HuH-7.5 (cell line): Measurements from ENCODE around the gene MED19.
"Not testable (repeated sequence)": the region's sequence is repeated elsewhere in the genome, so short reads cannot be mapped to it uniquely, and the experiment has no call there.

Experiments
- DNase-seq: peaks from one replicate; pipeline ENCODE4 v3.0.0; 2011; ENCODE audit warnings: low spot score

The MED19 gene

GRCh38 chr11:57704932-57705331, 7.1 kb downstream of the MED19 start:
- DNase-seq, result no peak

- no peak for DNase-seq
Measured at GRCh38 chr11:57703341-57703740, 8.7 kb downstream of the MED19 start.

DNA sequence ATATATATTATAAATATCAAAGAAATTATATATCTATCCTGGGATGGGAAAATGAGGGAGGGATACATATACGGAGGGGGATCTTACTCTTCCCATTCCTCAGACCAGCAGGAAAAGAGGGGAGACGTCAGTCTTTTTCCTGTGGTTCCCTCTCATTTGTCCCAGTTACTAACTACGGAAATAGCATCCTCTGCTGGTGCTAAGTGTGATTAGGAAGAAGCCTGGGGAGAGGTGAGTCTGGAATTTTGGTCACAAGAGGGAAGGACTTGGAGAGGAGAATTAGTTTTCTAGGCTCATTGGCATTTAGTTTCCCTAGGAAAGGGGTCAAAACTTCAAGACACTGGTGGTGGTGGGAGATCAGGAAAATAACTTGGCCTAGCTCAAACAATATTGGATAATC, 11.6 kb downstream of the MED19 start:
- DNase-seq, result no peak

DNA sequence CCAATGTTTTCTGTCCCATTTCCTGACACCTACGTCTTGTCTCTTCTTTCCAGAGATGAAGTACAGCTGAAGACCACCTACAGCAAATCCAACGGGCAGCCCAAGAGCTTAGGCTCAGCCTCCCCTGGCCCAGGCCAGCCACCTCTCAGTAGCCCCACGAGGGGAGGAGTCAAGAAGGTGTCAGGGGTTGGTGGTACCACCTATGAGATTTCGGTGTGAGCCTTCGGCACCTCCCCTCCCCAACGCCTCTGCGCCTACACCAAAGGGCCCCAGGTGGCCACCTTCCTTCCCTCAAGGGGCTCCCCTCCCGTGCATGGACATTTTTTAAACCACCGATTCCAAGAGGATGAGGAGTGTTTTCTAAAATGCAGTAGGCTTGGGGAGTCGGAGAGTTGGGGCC, 12.2 kb downstream of the MED19 start:
- DNase-seq, result no peak

DNA sequence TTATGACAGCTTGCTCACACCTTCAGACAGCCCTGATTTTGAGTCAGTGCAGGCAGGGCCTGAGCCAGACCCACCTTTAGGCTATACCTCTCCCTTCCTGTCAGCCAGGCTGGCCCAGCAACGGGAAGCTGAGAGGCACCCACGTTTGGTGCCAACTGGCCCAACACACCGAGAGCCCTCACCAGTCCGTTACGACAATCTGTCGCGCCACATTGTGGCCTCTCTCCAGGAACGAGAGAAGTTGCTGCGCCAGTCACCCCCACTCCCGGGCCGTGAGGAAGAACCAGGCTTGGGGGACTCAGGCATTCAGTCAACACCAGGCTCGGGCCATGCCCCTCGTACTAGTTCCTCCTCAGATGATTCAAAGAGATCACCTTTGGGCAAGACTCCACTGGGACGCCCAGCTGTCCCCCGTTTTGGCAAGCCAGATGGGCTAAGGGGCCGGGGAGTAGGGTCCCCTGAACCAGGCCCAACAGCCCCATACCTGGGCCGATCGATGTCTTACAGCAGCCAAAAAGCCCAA, 13.1 kb downstream of the MED19 start:
- DNase-seq, result no peak

DNA sequence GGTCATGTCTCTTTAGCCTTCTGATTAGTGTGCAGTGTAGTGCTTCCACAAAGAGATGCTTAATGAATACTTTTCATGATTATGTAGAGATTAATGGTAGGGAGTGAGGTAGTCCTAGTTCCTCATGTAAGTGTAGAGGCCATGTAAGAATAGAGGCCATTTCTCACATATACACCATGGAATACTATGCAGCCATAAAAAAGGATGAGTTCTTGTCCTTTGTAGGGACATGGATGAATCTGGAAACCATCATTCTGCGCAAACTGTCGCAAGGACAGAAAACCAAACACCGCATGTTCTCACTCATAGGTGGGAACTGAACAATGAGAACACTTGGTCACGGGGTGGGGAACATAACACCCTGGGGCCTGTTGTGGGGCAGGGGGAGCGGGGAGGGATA, 21.5 kb downstream of the MED19 start:
- DNase-seq, result not testable (repeated sequence)

DNA sequence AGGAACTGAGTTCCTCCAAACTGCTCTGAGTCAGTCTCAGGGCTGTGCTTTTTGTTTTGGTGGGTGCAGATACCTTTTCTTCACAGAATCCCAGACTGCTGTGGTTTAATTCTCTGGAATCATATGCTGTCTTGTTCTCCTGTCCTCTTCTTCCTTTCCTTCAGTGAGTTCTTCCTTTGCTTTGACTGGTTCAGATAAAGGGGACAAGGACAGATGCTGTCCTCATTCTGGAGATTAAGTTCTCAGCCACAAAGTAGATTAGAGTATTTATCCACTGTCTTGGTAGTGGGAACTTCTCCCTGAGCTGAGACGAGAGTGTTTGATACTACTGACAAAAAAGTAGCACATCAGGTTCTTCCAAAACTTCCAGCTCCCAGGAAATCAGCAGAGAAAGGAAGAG, 30.8 kb downstream of the MED19 start:
- DNase-seq, result no peak

- no peak for DNase-seq
Measured at GRCh38 chr11:57680552-57680874, 31.5 kb downstream of the MED19 start.

GRCh38 chr11:57679396-57679795, 32.6 kb downstream of the MED19 start:
- no peak for DNase-seq

- no peak for DNase-seq
Measured at GRCh38 chr11:57675176-57675941, 36.7 kb downstream of the MED19 start.

DNA sequence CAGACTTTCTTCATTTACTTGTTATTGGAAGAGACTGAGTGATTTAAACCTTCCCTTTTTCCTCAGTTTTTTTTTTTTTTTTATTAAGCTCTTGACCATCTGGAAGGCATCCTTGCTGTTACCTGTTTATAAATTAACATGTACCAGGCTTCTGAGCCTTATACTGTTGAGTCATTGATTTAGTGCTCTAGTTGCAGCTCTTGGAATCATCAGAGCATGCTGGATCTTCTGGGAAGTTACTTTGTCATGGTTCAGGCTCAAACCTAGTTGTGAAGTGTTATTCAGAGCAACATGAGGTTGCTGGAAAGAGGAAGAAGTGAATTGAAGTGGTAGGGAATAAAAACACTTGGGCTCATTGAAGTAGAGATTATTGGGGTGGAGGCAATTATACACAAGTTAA, 37.8 kb downstream of the MED19 start:
- DNase-seq, result no peak

- DNase-seq, result peak; percentile 72
Measured at GRCh38 chr11:57668434-57668782, 43.6 kb downstream of the MED19 start.

- DNase-seq, result peak; percentile 100
Measured at GRCh38 chr11:57667736-57668433, 44.1 kb downstream of the MED19 start, which contains the start of gene ZDHHC5. ZDHHC5 (plus strand) TSS chr11:57668114; CDS start chr11:57673091, 4,977 bp downstream.

- DNase-seq, result peak; percentile 99
Measured at GRCh38 chr11:57667117-57667735, 44.8 kb downstream of the MED19 start.

DNA sequence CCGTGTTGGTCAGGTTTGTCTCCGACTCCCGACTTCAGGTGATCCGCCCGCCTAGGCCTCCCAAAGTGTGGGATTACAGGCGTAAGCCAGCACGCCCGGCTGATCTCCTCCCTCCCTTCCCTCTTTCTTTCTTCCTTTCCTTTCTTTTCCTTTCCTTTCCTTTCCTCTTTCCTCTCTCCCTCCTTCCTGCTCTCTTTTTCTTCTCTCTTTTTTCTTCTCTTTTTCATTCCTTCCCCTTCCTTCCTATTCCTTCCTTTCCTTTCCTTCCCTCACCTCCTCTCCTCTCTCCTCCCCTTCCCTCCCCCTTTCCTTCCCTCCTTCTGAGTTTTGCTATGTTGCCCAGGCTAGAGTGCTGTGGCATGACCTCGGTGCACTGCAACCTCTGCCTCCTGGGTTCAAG, 48.0 kb downstream of the MED19 start:
- no peak for DNase-seq

GRCh38 chr11:57662893-57663292, 49.1 kb downstream of the MED19 start:
- no peak for DNase-seq

GRCh38 chr11:57659669-57660068, 52.3 kb downstream of the MED19 start:
- DNase-seq, result no peak

- DNase-seq, result no peak
Measured at GRCh38 chr11:57658023-57658361, 54.0 kb downstream of the MED19 start.

DNA sequence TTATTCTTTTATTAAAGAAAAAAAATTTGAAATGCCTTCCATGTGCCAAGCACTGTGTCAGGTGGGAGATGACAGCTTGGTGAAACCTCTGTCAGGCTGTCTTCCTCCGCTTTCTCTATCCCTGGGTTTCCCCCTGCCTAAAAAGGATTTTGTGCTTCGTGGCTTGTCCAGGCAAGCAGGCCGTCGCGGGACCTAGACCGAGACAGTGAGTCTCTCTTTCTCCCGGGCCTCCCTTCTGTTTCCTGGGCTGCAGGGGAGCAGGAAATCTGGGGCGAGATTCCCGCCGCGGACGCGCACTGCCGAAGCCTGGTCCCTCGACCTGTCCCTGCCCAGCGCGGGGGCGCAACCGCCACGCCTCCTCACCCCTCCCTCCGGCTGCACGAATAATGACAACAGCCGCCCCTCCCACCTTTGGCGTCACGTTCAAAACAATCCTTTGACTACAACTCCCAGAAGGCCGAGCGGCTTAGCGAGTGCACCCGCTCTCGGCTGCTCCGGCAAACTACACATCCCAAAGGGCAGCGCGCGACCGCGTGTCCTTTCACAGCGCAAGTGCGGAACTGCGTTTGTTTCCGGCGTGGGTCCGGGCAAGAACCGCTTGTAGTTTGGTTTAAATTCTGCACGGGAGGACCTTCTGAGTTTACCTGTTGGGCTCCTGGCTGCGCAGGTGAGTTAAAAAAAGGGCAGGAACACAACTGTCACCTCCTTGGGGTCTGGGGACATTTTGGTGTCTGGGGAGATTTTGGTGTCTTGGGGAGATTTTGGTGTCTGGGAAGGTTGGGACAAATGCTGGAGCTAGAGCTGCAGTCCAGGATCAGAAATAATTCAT, 54.6 kb downstream of the MED19 start, which contains the start of gene CLP1:
CLP1 (plus strand) TSS at position 569 of the 829 bp plus-strand sequence. CDS start 1,715 bp downstream, outside the sequence.
- peak; percentile 99 for DNase-seq

DNA sequence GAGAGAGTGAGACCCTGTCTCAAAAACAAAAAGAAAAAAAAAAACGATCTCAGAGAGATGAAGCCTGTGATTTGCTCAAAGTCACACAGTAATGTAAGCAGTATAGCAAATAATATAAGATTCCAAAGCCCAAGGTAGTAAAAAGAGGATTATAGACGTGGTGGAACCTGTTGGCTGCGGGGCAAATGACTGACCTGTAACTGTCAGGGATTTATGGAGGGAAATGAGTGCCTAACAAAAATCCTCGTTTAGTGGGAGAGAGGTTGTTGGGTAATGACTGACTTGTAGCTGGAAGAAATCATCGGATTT, 55.2 kb downstream of the MED19 start:
- no peak for DNase-seq
